ENCODE measurements around the gene FCGR3A.
"Not testable (repeated sequence)": the region's sequence is repeated elsewhere in the genome, so short reads cannot be mapped to it uniquely, and the experiment has no call there.

- TF ChIP-seq CTCF, POLR2A (IDR thresholded peaks at IDR 0.05): not testable (repeated sequence)
Observed at GRCh38 chr1:161556143-161556542, 6.5 kb upstream of the FCGR3A start.
